Measurements from ENCODE around the gene MARCO. TPM values are rescaled to one million over a fixed set of nuclear protein-coding genes. Genes with fewer than 3 reads are reported as not detected.
"Not testable (repeated sequence)": the region's sequence is repeated elsewhere in the genome, so short reads cannot be mapped to it uniquely, and the experiment has no call there.

Gene MARCO
- total RNA-seq, 1 donor from 2014 or later, result not detected

DNA sequence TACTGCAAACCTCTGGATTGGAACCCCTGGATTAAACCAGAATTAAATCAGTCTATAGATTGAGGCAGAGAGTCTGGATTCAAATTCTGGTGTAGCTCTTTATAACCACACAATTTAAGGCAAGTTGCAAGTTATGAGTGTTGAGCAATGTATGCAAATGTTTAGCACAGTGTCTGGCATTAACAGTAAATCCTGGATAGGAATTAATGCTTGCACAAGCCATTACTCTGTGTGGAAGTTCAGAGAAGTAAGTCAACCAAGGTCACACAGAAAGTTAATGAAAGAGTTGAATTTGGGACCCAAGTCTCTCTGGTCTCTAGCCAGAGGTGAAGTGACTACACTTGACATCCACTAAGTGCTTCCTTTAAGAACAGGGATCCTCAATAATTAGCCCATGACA lies 2.0 kb upstream of the MARCO start:
- H3K4me3 Mint-ChIP-seq (ENCODE audit: low read depth), result no peak overlapping the region
- H3K27ac Mint-ChIP-seq, result no peak overlapping the region
- intact Hi-C loops (cut with micrococcal nuclease), result no loop called here
- H3K27me3 Mint-ChIP-seq (ENCODE audit: low read depth), result no peaks in the 10 kb centered on the region
- no peaks in the 10 kb centered on the region for H3K9me3 Mint-ChIP-seq
- no peak for DNase-seq (ENCODE audit: low spot score)
- H3K4me1 Mint-ChIP-seq (ENCODE audit: low read depth), result no peaks in the 10 kb centered on the region
- no peaks in the 10 kb centered on the region for H3K36me3 Mint-ChIP-seq (ENCODE audit: low read depth)

DNA sequence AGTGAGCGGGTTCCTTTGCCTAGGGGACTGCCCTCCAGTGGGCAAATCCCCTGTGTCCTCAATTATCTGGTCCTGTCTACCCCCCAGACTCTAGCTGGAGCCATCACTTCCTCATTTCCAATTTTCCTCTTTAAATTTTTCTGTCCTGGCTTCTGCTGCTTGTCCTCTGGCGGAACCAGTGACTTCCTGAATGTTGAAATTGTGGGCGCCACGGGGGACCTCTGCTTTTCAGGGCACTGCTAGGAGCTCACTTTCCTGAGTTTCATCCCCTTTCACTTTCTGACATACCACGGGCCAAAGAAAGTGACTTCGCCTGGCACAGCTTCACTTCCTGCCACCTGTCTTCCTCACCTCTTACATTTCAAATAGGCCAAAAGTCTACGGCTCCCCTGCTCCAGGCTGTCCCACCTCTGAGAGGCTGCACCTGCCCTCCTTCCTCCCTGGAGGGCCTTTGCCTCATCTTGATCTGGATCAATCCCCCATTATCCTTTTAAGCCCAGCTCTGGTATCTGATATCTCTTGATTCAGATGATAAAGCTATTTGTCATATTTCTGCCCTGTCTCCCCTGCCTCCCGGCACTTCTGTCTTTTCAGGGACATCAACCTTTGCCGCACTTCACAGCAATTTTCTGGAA lies 1.4 kb upstream of the MARCO start:
- intact Hi-C loops (cut with micrococcal nuclease), result no loop called here
- DNase-seq (ENCODE audit: low spot score), result no peak
- Mint-ChIP-seq H3K9me3 (no peaks in the 10 kb centered on the region), H3K36me3 (ENCODE audit: low read depth) (no peaks in the 10 kb centered on the region), H3K4me3 (ENCODE audit: low read depth) (no peak overlapping the region), H3K27ac (no peak overlapping the region), H3K27me3 (ENCODE audit: low read depth) (no peaks in the 10 kb centered on the region), H3K4me1 (ENCODE audit: low read depth) (no peaks in the 10 kb centered on the region)

DNA sequence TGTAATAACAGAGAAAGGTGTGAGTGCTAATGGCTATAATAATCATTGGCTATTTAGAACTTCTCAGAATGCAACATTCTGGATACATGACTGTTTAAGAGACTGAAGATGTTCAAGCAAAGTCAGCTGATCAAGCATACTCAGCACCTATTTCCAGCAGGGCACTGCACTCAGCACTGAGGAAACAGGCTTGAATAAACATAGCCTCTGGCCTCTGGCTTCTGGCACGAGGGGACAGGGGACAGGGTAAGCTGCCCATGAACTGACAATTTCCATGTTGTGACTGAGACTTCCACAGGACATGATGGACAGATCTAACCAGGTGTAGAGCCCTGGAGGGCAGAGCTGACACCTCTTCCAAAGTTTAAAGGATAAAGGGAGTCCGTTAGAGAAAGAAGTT lies 1.3 kb downstream of the MARCO start:
- Mint-ChIP-seq H3K27me3 (ENCODE audit: low read depth) (no peaks in the 10 kb centered on the region), H3K9me3 (no peaks in the 10 kb centered on the region), H3K36me3 (ENCODE audit: low read depth) (no peaks in the 10 kb centered on the region), H3K27ac (no peak overlapping the region), H3K4me3 (ENCODE audit: low read depth) (no peak overlapping the region), H3K4me1 (ENCODE audit: low read depth) (no peaks in the 10 kb centered on the region)
- intact Hi-C loops (cut with micrococcal nuclease), result no loop called here
- no peak for DNase-seq (ENCODE audit: low spot score)

DNA sequence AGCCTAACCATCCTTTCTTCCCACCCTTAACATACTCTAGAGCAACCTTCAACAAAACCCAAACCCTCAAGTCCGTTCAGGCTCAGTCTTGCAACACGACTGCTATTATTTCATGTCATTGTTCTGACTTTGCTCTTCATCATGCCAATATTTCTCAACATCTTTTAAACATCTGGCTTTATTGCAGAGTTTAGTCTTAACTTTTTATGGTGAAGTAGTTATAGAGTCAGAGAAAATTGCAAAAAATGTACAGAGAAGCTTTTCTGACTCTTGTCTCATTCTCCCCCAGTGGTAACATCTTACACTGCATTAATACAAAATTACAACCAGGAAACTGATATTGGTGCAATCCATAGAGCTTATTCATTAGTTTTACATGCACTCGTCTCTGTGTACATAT lies 3.9 kb downstream of the MARCO start:
- H3K4me3 Mint-ChIP-seq (ENCODE audit: low read depth), result no peak overlapping the region
- no peak for DNase-seq (ENCODE audit: low spot score)
- H3K27ac Mint-ChIP-seq, result no peak overlapping the region
- intact Hi-C loops (cut with micrococcal nuclease), result no loop called here
- no peaks in the 10 kb centered on the region for H3K4me1 Mint-ChIP-seq (ENCODE audit: low read depth)
- no peaks in the 10 kb centered on the region for H3K27me3 Mint-ChIP-seq (ENCODE audit: low read depth)
- no peaks in the 10 kb centered on the region for H3K36me3 Mint-ChIP-seq (ENCODE audit: low read depth)
- H3K9me3 Mint-ChIP-seq, result no peaks in the 10 kb centered on the region

DNA sequence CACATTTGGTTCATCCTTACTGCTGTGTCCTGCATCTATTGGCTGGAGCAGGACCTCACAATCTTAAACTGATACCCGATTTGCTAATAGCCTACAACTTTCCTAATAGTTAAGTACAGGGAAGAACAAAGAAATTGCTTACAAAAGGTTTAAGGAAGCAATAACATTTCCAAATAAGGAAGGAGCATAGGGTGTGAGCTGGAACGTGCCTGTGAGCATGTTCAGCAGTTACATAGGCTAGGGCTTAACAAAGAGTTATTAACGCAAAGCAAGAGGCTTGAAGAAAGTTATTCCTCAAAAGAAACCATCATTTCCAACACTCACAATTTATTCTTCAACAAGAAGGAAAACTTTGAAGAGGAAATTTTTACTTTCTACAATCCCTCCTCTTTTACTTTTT lies 6.3 kb downstream of the MARCO start:
- H3K27me3 Mint-ChIP-seq (ENCODE audit: low read depth); H3K9me3 Mint-ChIP-seq; intact Hi-C loops (cut with micrococcal nuclease); H3K27ac Mint-ChIP-seq; H3K4me1 Mint-ChIP-seq (ENCODE audit: low read depth); H3K36me3 Mint-ChIP-seq (ENCODE audit: low read depth); H3K4me3 Mint-ChIP-seq (ENCODE audit: low read depth); DNase-seq (ENCODE audit: low spot score): not testable (repeated sequence)

DNA sequence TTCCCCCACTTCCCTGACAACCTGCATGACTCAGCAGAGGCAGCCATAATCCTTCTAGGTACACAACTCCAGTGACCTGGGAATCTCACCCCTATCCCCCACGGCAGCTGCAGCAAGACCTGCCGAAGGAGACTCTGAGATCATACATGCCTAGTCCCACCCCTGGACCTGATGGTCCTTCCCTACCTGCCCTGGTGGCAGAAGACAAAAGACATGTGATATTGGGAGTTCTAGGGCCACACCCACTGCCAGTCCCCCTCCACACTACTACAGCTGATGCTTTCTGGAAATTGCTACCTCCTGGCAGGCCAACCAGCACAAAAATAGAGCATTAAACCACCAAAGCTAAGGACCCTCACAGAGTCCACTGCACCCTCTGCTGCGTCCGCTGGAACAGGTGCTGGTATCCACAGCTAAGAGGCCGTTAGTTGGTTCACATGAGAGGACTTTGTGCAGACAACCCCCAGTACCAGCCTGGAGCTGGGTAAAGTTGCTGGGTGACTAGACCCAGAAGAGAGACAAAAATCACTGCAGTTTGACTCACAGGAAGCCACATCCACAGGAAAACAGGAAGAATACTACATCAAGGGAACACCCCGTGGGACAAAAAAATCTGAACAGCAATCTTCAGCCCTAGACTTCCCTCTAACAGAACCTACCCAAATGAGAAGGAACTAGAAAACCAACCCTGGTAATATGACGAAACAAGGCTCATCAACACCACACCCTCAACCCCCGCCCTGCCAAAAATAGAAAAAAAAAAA lies 12.5 kb downstream of the MARCO start:
- intact Hi-C loops (cut with micrococcal nuclease), result no loop called here
- H3K27me3 Mint-ChIP-seq (ENCODE audit: low read depth), result no peaks in the 10 kb centered on the region
- H3K9me3 Mint-ChIP-seq, result no peaks in the 10 kb centered on the region
- no peaks in the 10 kb centered on the region for H3K4me1 Mint-ChIP-seq (ENCODE audit: low read depth)
- no peaks in the 10 kb centered on the region for H3K36me3 Mint-ChIP-seq (ENCODE audit: low read depth)
- no peak for DNase-seq (ENCODE audit: low spot score)
- H3K4me3 Mint-ChIP-seq (ENCODE audit: low read depth), result no peak overlapping the region
- no peak overlapping the region for H3K27ac Mint-ChIP-seq

DNA sequence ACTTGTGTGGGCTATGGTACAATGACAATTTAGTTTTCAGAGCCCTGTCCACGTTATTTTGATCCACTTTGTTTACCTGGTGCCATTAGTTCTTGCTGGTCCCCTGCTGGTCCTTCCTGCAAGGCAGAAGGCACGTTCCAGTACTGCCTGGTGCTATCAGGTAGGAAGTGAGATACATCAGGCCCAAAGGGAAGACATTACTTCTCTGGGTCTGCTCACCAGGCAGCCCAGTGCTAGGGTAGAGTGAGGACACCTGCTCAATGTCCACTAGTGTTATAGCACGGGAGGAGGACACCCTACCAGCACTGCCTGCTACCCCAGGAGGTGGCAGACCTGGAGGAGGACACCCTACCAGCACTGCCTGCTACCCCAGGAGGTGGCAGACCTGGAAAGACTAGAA lies 23.7 kb downstream of the MARCO start:
- no peaks in the 10 kb centered on the region for H3K4me1 Mint-ChIP-seq (ENCODE audit: low read depth)
- H3K9me3 Mint-ChIP-seq, result no peaks in the 10 kb centered on the region
- H3K27ac Mint-ChIP-seq, result no peak overlapping the region
- DNase-seq (ENCODE audit: low spot score), result no peak
- intact Hi-C loops (cut with micrococcal nuclease), result no loop called here
- H3K27me3 Mint-ChIP-seq (ENCODE audit: low read depth), result no peaks in the 10 kb centered on the region
- H3K4me3 Mint-ChIP-seq (ENCODE audit: low read depth), result no peak overlapping the region
- H3K36me3 Mint-ChIP-seq (ENCODE audit: low read depth), result no peaks in the 10 kb centered on the region

DNA sequence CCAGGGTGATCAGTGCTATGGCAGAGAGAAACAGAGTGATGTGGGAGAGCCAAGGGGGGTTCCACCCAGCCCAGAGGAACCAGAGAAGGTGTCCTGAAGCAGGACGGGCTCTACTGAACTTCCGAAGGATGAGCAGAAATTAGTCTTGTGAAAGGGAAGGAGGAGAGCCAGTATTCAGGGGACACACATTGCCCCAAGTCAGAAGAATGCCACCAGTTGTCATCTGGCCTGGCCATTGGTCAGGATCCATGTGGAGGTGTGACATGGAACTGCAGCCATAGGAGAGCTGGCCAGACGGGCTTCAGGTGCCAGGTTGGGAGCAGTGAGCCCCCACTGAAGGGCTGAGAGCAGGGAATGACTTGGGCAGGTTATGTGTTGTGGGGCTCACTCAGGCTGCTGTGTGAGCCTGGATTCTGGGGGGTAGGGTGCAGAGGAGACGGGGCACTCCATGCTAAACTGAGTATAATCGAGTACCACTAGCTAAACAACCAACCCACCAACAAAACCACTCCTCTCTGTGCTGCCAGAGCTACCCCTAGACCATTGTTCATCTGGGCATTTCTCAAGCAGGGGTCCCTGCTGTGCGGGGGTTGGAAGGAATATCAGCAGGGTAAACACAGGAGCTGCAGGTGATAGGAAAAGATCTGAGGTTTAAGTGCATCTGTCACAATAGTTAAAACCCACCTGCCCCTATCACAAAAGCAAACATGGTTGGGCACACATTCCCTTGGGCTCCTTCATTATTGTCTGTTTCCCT lies 25.3 kb downstream of the MARCO start:
- H3K4me1 Mint-ChIP-seq (ENCODE audit: low read depth), result no peaks in the 10 kb centered on the region
- H3K4me3 Mint-ChIP-seq (ENCODE audit: low read depth), result no peak overlapping the region
- no peak for DNase-seq (ENCODE audit: low spot score)
- intact Hi-C loops (cut with micrococcal nuclease), result no loop called here
- no peaks in the 10 kb centered on the region for H3K27me3 Mint-ChIP-seq (ENCODE audit: low read depth)
- H3K27ac Mint-ChIP-seq, result no peak overlapping the region
- H3K36me3 Mint-ChIP-seq (ENCODE audit: low read depth), result no peaks in the 10 kb centered on the region
- no peaks in the 10 kb centered on the region for H3K9me3 Mint-ChIP-seq

DNA sequence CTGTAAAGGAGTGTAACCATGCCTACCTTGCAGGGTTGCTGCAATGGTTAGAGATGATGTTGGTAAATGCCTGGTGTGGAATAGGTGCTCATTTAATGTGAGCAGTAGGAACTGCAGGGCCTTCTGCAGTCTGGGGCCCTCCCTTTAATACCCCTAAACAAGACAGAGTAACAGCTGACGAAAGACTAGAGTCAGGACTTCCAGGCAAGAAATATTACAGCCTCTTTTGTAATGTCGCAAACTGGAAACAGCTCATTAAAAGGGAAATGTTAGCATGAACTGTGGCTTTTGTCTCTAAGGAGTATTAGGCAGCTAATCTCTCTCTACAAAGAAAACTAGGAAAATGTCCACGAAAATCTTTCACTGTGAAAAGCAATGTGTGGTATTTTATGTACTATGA lies 26.0 kb downstream of the MARCO start:
- intact Hi-C loops (cut with micrococcal nuclease), result no loop called here
- no peak for DNase-seq (ENCODE audit: low spot score)
- no peaks in the 10 kb centered on the region for H3K27me3 Mint-ChIP-seq (ENCODE audit: low read depth)
- H3K4me3 Mint-ChIP-seq (ENCODE audit: low read depth), result no peak overlapping the region
- H3K27ac Mint-ChIP-seq, result no peak overlapping the region
- H3K4me1 Mint-ChIP-seq (ENCODE audit: low read depth), result no peaks in the 10 kb centered on the region
- H3K36me3 Mint-ChIP-seq (ENCODE audit: low read depth), result no peaks in the 10 kb centered on the region
- no peaks in the 10 kb centered on the region for H3K9me3 Mint-ChIP-seq

DNA sequence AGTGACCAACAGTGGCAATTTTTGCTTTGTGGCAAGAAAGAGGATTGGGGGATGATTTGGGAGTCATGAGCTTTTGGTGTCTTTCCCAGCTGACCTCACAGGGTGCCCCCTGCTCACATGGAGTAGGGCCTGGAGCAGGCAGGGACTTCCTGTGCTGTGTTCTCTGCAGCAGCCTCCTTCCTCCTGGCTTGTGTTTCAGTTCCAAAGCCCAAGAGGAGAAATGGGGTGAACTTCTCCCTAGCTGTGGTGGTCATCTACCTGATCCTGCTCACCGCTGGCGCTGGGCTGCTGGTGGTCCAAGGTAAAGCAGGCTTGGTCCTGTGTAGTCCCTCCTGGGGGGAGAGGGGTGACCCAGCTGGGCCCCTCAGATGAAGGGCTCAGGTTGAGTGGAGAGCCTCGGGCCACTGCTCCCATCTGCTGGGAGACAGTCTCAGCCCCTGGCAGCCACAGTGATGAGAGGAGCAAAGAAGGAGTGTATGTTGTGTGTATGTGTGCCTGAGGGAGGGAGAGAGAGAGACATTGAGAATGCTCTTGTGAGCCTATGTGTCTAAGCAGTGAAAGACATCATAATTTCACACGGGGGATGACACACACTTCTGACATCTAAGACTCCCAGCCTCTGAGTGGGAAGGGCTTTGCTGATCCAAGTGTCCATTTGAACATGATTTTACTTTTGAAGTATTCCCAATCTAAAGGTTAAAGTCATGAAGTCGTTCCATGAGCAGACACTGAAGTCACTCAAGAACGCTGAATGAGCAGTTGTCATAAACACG lies 27.2 kb downstream of the MARCO start:
- Mint-ChIP-seq H3K9me3 (no peaks in the 10 kb centered on the region), H3K4me3 (ENCODE audit: low read depth) (no peak overlapping the region), H3K27ac (no peak overlapping the region), H3K36me3 (ENCODE audit: low read depth) (no peaks in the 10 kb centered on the region), H3K4me1 (ENCODE audit: low read depth) (no peaks in the 10 kb centered on the region), H3K27me3 (ENCODE audit: low read depth) (no peaks in the 10 kb centered on the region)
- no peak for DNase-seq (ENCODE audit: low spot score)
- intact Hi-C loops (cut with micrococcal nuclease), result no loop called here

DNA sequence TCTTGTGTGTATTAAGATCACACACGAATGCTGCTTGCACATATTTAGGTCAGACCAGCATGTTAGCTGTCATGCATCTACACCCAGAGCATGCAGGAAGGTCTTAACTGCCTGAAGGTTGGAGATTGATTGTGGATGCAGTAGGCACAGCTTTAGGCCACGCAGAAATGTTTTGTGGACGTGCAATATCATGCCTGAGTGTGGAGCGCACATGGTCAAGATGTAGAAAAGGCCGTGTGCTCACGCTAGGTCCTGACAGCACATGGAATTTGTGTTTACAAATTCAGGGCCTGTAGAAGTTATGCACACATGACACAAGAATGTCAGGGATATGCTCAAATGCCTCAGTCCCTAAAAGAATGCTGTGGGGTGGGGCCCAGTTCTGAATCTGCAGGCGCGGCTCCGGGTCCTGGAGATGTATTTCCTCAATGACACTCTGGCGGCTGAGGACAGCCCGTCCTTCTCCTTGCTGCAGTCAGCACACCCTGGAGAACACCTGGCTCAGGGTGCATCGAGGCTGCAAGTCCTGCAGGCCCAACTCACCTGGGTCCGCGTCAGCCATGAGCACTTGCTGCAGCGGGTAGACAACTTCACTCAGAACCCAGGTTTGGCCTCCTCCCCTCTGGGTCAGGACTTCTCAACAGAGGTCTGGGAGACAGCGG lies 27.9 kb downstream of the MARCO start:
- H3K4me3 Mint-ChIP-seq (ENCODE audit: low read depth), result no peak overlapping the region
- no peak overlapping the region for H3K27ac Mint-ChIP-seq
- DNase-seq (ENCODE audit: low spot score), result no peak
- no peaks in the 10 kb centered on the region for H3K36me3 Mint-ChIP-seq (ENCODE audit: low read depth)
- no peaks in the 10 kb centered on the region for H3K9me3 Mint-ChIP-seq
- intact Hi-C loops (cut with micrococcal nuclease), result no loop called here
- H3K27me3 Mint-ChIP-seq (ENCODE audit: low read depth), result no peaks in the 10 kb centered on the region
- H3K4me1 Mint-ChIP-seq (ENCODE audit: low read depth), result no peaks in the 10 kb centered on the region

DNA sequence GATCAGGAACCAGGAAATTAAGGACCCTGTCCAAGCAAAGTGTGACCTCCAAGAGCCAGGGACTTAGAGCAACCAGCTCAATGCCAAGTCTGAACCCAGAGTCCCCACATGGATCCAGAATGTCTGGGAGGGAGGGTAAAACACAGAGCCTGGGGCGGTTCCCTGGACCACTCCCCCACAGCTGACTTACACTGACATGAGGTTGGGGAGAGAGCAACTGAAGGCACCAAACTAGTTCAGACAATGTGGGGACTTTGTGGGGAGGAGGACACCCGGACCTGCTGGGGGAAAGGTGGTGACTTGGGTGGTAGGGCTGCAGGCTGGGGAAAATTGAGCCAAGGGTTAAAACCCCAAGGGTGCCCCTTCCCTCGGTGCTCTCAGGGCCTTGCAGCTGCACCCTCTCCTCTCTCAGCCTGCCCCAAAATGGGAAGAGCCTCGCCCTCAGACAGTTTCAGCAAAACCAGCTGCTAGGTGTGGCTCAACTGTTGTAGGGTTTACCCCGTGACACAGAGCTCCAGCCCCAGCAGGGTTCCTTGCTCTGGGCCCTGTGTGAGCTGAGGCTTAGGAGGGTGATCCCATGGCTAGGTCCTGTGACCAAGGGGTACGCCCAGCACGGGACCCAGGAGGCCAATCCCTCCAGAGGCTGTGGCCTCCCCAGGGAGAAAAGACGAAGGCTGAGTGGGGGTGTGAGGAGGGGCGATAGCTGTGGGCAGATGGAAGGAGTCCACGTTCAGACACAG lies 28.6 kb downstream of the MARCO start:
- H3K27me3 Mint-ChIP-seq (ENCODE audit: low read depth), result no peaks in the 10 kb centered on the region
- no peaks in the 10 kb centered on the region for H3K36me3 Mint-ChIP-seq (ENCODE audit: low read depth)
- no peaks in the 10 kb centered on the region for H3K9me3 Mint-ChIP-seq
- intact Hi-C loops (cut with micrococcal nuclease), result no loop called here
- H3K27ac Mint-ChIP-seq, result no peak overlapping the region
- no peaks in the 10 kb centered on the region for H3K4me1 Mint-ChIP-seq (ENCODE audit: low read depth)
- no peak overlapping the region for H3K4me3 Mint-ChIP-seq (ENCODE audit: low read depth)
- DNase-seq (ENCODE audit: low spot score), result no peak
